IMR-90 (cell line): ENCODE data around the gene ENPP3. TPM values are rescaled to one million over a fixed set of nuclear protein-coding genes. Genes with fewer than 3 reads are reported as not detected.

Source experiments
- ATAC-seq: fragments of 200-7000 bp; cut with Tn5 transposase; 2 replicates; pipeline ENCODE4 v1.9.1; 2020; ENCODE audit warnings: low read depth, mild to moderate bottlenecking, moderate library complexity
- BruUV-seq: library from RNA; stranded (reverse); fragments of 400-500 nt; replicated peaks from 2 replicates; lab custom pipeline; 2021; lab: Mats Ljungman, UMichigan
- CTCF ChIA-PET: fragments of 300-600 bp; formaldehyde crosslinking; extraction: SDS; loops from one replicate; lab custom pipeline; 2021; ENCODE audit warnings: antibody characterized with exemption; lab: Yijun Ruan, JAX
- POLR2A ChIA-PET: fragments of 300-600 bp; sonication (Branson Sonifier 250); formaldehyde crosslinking; loops from one replicate; lab custom pipeline; 2022; ENCODE audit warnings: antibody characterized with exemption; ENCODE audit not compliant: unreplicated experiment; lab: Charles Lee
- DNase-seq: peaks from one replicate; pipeline ENCODE4 v3.0.0; 2013
- H2AFZ ChIP-seq: replicated peaks from 2 replicates; pipeline ENCODE3; 2013; ENCODE audit warnings: low read length, mild to moderate bottlenecking; ENCODE audit not compliant: poor library complexity
- H2AK5ac ChIP-seq: 2 replicates; pipeline ENCODE4 v1.6.1; 2013; ENCODE audit warnings: low read depth, low read length, inconsistent platforms
- H2AK9ac ChIP-seq: replicated peaks from 2 replicates; pipeline ENCODE3; 2013; ENCODE audit warnings: mild to moderate bottlenecking, low read depth, low read length, moderate library complexity; ENCODE audit not compliant: poor library complexity
- H2BK120ac ChIP-seq: 2 replicates; pipeline ENCODE4 v1.6.1; 2013; ENCODE audit warnings: low read depth, low read length, inconsistent platforms
- H2BK15ac ChIP-seq: 3 replicates; pipeline ENCODE4 v1.6.1; 2013; ENCODE audit warnings: low read depth, low read length, inconsistent platforms
- H2BK20ac ChIP-seq: 2 replicates; pipeline ENCODE4 v1.6.1; 2013; ENCODE audit warnings: low read depth, mild to moderate bottlenecking, inconsistent platforms, low read length, moderate library complexity
- H2BK5ac ChIP-seq: 2 replicates; pipeline ENCODE4 v1.6.1; 2013; ENCODE audit warnings: mild to moderate bottlenecking, low read depth, low read length, inconsistent platforms; ENCODE audit not compliant: poor library complexity, severe bottlenecking
- H3K14ac ChIP-seq: replicated peaks from 2 replicates; pipeline ENCODE4 v1.6.1; 2013; ENCODE audit warnings: low read depth, low read length, inconsistent platforms
- H3K18ac ChIP-seq: 2 replicates; pipeline ENCODE4 v1.6.1; 2013; ENCODE audit warnings: low read depth, low read length, control low read depth
- H3K23ac ChIP-seq: 2 replicates; pipeline ENCODE4 v1.6.1; 2013; ENCODE audit warnings: low read depth, low read length, inconsistent platforms
- H3K27ac ChIP-seq: 2 replicates; pipeline ENCODE4 v1.5.1; 2013; ENCODE audit warnings: mild to moderate bottlenecking, control low read depth, low read length; ENCODE audit not compliant: insufficient read depth
- H3K27me3 ChIP-seq: 2 replicates; pipeline ENCODE4 v1.6.1; 2013; ENCODE audit warnings: low read length; ENCODE audit not compliant: control insufficient read depth, insufficient read depth
- H3K36me3 ChIP-seq: 2 replicates; pipeline ENCODE4 v1.6.1; 2013; ENCODE audit warnings: low read length, mixed read lengths; ENCODE audit not compliant: control insufficient read depth, insufficient read depth
- H3K4ac ChIP-seq: 2 replicates; pipeline ENCODE4 v1.6.1; 2013; ENCODE audit warnings: low read depth, low read length, inconsistent platforms
- H3K4me1 ChIP-seq: 2 replicates; pipeline ENCODE4 v1.6.1; 2013; ENCODE audit warnings: low read length, mixed read lengths; ENCODE audit not compliant: control insufficient read depth, insufficient read depth
- H3K4me2 ChIP-seq: 2 replicates; pipeline ENCODE4 v1.6.1; 2013; ENCODE audit warnings: low read depth, mild to moderate bottlenecking, control low read depth, low read length, moderate library complexity
- H3K4me3 ChIP-seq: 2 replicates; pipeline ENCODE4 v1.5.1; 2013; ENCODE audit warnings: low read depth, mild to moderate bottlenecking, control low read depth, low read length, moderate library complexity; ENCODE audit not compliant: insufficient read depth
- H3K56ac ChIP-seq: 2 replicates; pipeline ENCODE4 v1.6.1; 2013; ENCODE audit warnings: low read length, inconsistent platforms; ENCODE audit not compliant: insufficient read depth; ENCODE audit errors: extremely low read depth
- H3K79me1 ChIP-seq, 2 experiments: 2 replicates each; pipeline ENCODE4 v1.6.1; 2013; ENCODE audit warnings: low read length in 2 of 2, inconsistent platforms in 1 of 2, low read depth in 1 of 2
- H3K9ac ChIP-seq: 2 replicates; pipeline ENCODE4 v1.6.1; 2013; ENCODE audit warnings: low read depth, low read length, control low read depth
- H3K9me1 ChIP-seq: 2 replicates; pipeline ENCODE4 v1.6.1; 2013; ENCODE audit warnings: low read length, inconsistent platforms; ENCODE audit not compliant: insufficient read depth
- H3K9me3 ChIP-seq: 2 replicates; pipeline ENCODE4 v1.6.1; 2013; ENCODE audit warnings: low read length; ENCODE audit not compliant: control insufficient read depth, insufficient read depth
- H4K20me1 ChIP-seq: 2 replicates; pipeline ENCODE4 v1.6.1; 2013; ENCODE audit warnings: low read length, inconsistent platforms; ENCODE audit not compliant: insufficient read depth
- H4K5ac ChIP-seq: 2 replicates; pipeline ENCODE4 v1.6.1; 2013; ENCODE audit warnings: mild to moderate bottlenecking, low read depth, low read length, control low read depth
- H4K8ac ChIP-seq, 2 experiments: 2 replicates each; pipeline ENCODE4 v1.6.1; 2013; ENCODE audit warnings: low read depth in 2 of 2, low read length in 2 of 2, control low read depth in 1 of 2, inconsistent platforms in 1 of 2
- H4K91ac ChIP-seq: 2 replicates; pipeline ENCODE4 v1.6.1; 2013; ENCODE audit warnings: low read depth, low read length, inconsistent platforms; ENCODE audit not compliant: insufficient read depth
- ELK1 ChIP-seq: fragments of 150-350 bp; IDR thresholded peaks from 2 replicates; pipeline ENCODE4 v1.6.1; 2016; ENCODE audit warnings: low read depth, mild to moderate bottlenecking, low read length, moderate library complexity, borderline replicate concordance
- MAFK ChIP-seq: IDR thresholded peaks from 2 replicates; pipeline ENCODE4 v1.6.1; 2012; ENCODE audit warnings: low read depth, low read length, improper control_type of control experiment
- MAZ ChIP-seq: IDR thresholded peaks from 2 replicates; pipeline ENCODE4 v1.6.1; 2012; ENCODE audit warnings: low read depth, mild to moderate bottlenecking, low read length, improper control_type of control experiment, moderate library complexity, borderline replicate concordance
- MXI1 ChIP-seq: IDR thresholded peaks from 2 replicates; pipeline ENCODE4 v1.6.1; 2012; ENCODE audit warnings: low read depth, mild to moderate bottlenecking, low read length, moderate library complexity, borderline replicate concordance
- NFE2L2 ChIP-seq: fragments of 150-350 bp; IDR thresholded peaks from 2 replicates; pipeline ENCODE4 v1.6.1; 2016; ENCODE audit warnings: low read depth, mild to moderate bottlenecking, low read length
- POLR2A ChIP-seq: IDR thresholded peaks from 2 replicates; pipeline ENCODE4 v1.6.1; 2012; ENCODE audit warnings: mild to moderate bottlenecking, low read depth, low read length
- SMC3 ChIP-seq: fragments of 150-350 bp; IDR thresholded peaks from 2 replicates; pipeline ENCODE4 v1.6.1; 2016; ENCODE audit warnings: low read depth, mild to moderate bottlenecking, antibody characterized with exemption, low read length, moderate library complexity
- WGBS, 2 experiments: methylation state at CpG; one replicate each; pipeline versions ENCODE4 v1.1.5 to v1.1.7; 2013; ENCODE audit warnings: missing lambda C conversion rate in 2 of 2; ENCODE audit not compliant: insufficient read length in 1 of 2; ENCODE audit errors: extremely low coverage in 2 of 2; 5-methylcytosine and 5-hydroxymethylcytosine counted together
- dilution Hi-C: fragments of 300-500 bp; cut with HindIII; formaldehyde crosslinking; loops from one replicate; pipeline ENCODE4 v1.14.3; 2018; ENCODE audit warnings: low sequenced_read_pairs; ENCODE audit not compliant: unreplicated experiment
- in situ Hi-C: fragments of 300-500 bp; cut with MboI; formaldehyde crosslinking; loops from 3 replicates; pipeline ENCODE4 v1.14.3; 2019; ENCODE audit warnings: low sequenced_read_pairs, inconsistent platforms, mixed read lengths
- intact Hi-C: fragments of 100-400 bp; cut with micrococcal nuclease; formaldehyde crosslinking; loops from 2 replicates; pipeline ENCODE4 v1.10.0; 2022
- polyA plus RNA-seq, 3 experiments: library from polyadenylated mRNA; depleted of rRNA; stranded (reverse); fragments of >200 nt; gene quantifications; 2 replicates each; pipeline ENCODE4 v1.2.3, GENCODE V29; 2012; ENCODE audit warnings: low replicate concordance in 1 of 3
- total RNA-seq: library from RNA; depleted of rRNA; stranded (reverse); fragments of >200 nt; gene quantifications from 2 replicates; pipeline ENCODE4 v1.2.3, GENCODE V29; 2012

The ENPP3 gene
- total and polyA plus RNA-seq, 2 of the 4 experiments (the other 2 are of a cell fraction) = under 0.01 to 0.05 TPM

GRCh38 chr6:131784561-131784960 lies 147.5 kb downstream of the ENPP3 start:
- Histone ChIP-seq H2BK15ac (no peak overlapping the region), H3K14ac (no peak overlapping the region), H2BK5ac (no peak overlapping the region), H3K27ac (no peak overlapping the region), H2BK120ac (no peak overlapping the region), H3K27me3 (no peaks in the 10 kb centered on the region; the same call in 1 of the 2 replicates), H3K18ac (no peak overlapping the region), H2AK5ac (no peak overlapping the region), H3K56ac (no peak overlapping the region), H2AK9ac (no peak overlapping the region), H4K5ac (no peak overlapping the region), H3K4ac (no peak overlapping the region), H2BK20ac (no peak overlapping the region), H3K4me3 (no peak overlapping the region), H3K4me1 (no peaks in the 10 kb centered on the region), H3K79me1 (no peaks in the 10 kb centered on the region), H4K91ac (no peak overlapping the region), H4K8ac (no peak overlapping the region), H3K9ac (no peak overlapping the region), H3K23ac (no peak overlapping the region), H2AFZ (no peak overlapping the region), H3K9me1 (no peaks in the 10 kb centered on the region), H3K4me2 (no peak overlapping the region), H3K36me3 (no peaks in the 10 kb centered on the region), H4K20me1 (no peaks in the 10 kb centered on the region), H3K9me3 (no peaks in the 10 kb centered on the region)
- ATAC-seq = no peak
- ChIA-PET POLR2A (no interaction called here), CTCF (no interaction called here)
- intact Hi-C loops = no loop called here
- WGBS, 2 experiments = no CpG with 5 or more reads among the region's 1 CpG
- no peak for TF ChIP-seq MXI1
- no peak for TF ChIP-seq ELK1
- TF ChIP-seq MAFK = no peak
- no peak for TF ChIP-seq MAZ
- no peak for TF ChIP-seq SMC3
- TF ChIP-seq POLR2A = no peak
- TF ChIP-seq NFE2L2 = no peak
- dilution Hi-C loops = no loop called here
- in situ Hi-C loops = no loop called here
- DNase-seq = no peak
- BruUV-seq = no TSS peak
